Ascending aorta (tissue), 2 donors: ENCODE data around the gene VOPP1. TPM values are rescaled to one million over a fixed set of nuclear protein-coding genes. Genes with fewer than 3 reads are reported as not detected.

Experiments
- DNase-seq, 2 donors: peaks; one replicate each; pipeline ENCODE4 v3.0.0-alpha.2; 2019; ENCODE audit warnings: low spot score in 2 of 2
- H3K27ac ChIP-seq, 2 donors: fragments of 200-600 bp; sonication (generic); one replicate each; pipeline ENCODE4 v1.5.1; 2016 to 2017; ENCODE audit warnings: mild to moderate bottlenecking in 1 of 2
- H3K27me3 ChIP-seq: fragments of 200-600 bp; sonication (generic); one replicate; pipeline ENCODE4 v1.5.1; 2017
- H3K36me3 ChIP-seq, 2 donors: fragments of 200-600 bp; sonication (generic); one replicate each; pipeline ENCODE4 v1.5.1; 2016
- H3K4me1 ChIP-seq, 2 donors: fragments of 200-600 bp; sonication (generic); one replicate each; pipeline ENCODE4 v1.5.1; 2016 to 2017; ENCODE audit warnings: mild to moderate bottlenecking in 1 of 2
- H3K4me3 ChIP-seq, 2 donors: fragments of 200-600 bp; sonication (generic); one replicate each; pipeline ENCODE4 v1.5.1; 2016 to 2017; ENCODE audit warnings: mild to moderate bottlenecking in 1 of 2
- H3K9me3 ChIP-seq, 2 donors: fragments of 200-600 bp; sonication (generic); one replicate each; pipeline ENCODE4 v1.5.1; 2016
- intact Hi-C: fragments of 100-400 bp; cut with DNase I; formaldehyde crosslinking; loops from one replicate; pipeline ENCODE4 v1.15.1; 2023
- total RNA-seq: library from RNA; depleted of rRNA; stranded (reverse); fragments of >200 nt; gene quantifications from one replicate; pipeline ENCODE4 v1.1.0, GENCODE V29; 2016
- TF ChIP-seq, protein P1 (sequence below), 3 experiments: fragments of 200-600 bp in 2 of 3; fragments of 450-650 bp in 1 of 3; sonication (generic) in 2 of 3; IDR thresholded peaks; one replicate each; pipeline ENCODE4 v1.5.1; 2016 to 2019; ENCODE audit warnings: antibody characterized with exemption in 3 of 3, mild to moderate bottlenecking in 1 of 3, moderate library complexity in 1 of 3

The VOPP1 gene
- total RNA-seq, 1 donor from 2014 or later: 78.8 TPM

DNA sequence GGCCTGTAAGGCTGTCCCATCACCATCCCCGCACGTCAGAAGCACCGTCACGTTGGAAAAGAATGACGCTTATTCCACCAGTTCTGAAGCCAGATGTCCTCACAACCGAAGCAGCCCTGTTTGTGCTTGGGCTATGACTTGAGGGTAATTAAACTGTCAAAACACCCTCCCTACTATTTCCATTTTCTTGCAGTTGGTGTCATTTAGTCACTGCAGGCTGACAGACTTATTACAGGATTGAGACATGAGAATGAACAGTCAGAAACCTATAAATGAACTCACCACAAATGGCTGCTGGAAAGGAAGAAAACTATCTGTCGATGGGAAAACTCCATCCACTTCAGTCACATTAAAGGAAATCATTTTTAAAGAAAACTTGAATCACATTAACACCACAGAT, 85.3 kb downstream of the VOPP1 start:
- Histone ChIP-seq H3K4me1 (no peaks in the 10 kb centered on the region), H3K27ac (no peak overlapping the region), H3K4me3 (no peak overlapping the region), H3K9me3 (no peaks in the 10 kb centered on the region), H3K36me3 (peaks cover 17 to 38% of the 10 kb centered on the region in 2 donors), H3K27me3 (no peaks in the 10 kb centered on the region)
- intact Hi-C loops: no loop called here
- DNase-seq: no peak
- TF ChIP-seq, protein P1, sequence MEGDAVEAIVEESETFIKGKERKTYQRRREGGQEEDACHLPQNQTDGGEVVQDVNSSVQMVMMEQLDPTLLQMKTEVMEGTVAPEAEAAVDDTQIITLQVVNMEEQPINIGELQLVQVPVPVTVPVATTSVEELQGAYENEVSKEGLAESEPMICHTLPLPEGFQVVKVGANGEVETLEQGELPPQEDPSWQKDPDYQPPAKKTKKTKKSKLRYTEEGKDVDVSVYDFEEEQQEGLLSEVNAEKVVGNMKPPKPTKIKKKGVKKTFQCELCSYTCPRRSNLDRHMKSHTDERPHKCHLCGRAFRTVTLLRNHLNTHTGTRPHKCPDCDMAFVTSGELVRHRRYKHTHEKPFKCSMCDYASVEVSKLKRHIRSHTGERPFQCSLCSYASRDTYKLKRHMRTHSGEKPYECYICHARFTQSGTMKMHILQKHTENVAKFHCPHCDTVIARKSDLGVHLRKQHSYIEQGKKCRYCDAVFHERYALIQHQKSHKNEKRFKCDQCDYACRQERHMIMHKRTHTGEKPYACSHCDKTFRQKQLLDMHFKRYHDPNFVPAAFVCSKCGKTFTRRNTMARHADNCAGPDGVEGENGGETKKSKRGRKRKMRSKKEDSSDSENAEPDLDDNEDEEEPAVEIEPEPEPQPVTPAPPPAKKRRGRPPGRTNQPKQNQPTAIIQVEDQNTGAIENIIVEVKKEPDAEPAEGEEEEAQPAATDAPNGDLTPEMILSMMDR (IDR thresholded peaks at IDR 0.05): no peak

GRCh38 chr7:55486192-55486590, 86.1 kb downstream of the VOPP1 start:
- Histone ChIP-seq H3K27ac (no peak overlapping the region), H3K36me3 (peaks cover 17 to 31% of the 10 kb centered on the region in 2 donors)

DNA sequence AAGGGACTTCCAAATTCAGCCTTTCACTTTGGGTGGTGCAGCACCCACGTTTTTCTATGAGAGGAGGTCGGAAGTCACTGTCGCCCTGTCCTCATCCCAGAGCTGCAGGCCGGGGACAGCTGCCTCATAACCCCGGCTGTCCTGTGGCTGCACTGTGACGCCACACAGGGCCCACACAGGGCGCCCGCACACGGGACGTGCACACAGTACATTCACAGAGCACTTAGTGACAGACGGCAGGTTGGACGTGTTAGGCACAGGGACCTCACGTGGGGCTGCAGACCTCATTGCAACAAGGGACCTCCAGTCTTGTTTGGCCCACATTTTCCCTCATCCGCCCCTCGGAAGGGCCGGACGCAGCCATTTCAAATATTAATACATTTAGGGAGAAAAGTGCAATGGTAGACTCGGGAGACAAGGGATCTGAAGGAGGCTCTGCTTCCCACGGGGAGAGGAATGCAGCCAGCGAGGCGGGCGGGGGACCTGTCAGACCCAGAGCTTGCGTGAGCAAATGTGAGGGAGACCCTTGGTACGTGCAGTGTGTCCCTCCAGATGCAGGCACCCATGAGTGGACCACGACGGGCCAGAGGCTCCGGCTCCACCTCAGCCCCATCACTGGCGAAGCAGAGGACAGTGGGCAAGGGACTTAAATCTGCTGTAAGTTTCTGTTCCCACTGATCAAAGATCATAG, 86.7 kb downstream of the VOPP1 start:
- H3K4me3 ChIP-seq: no peak overlapping the region
- H3K27me3 ChIP-seq: no peaks in the 10 kb centered on the region
- no peaks in the 10 kb centered on the region for H3K9me3 ChIP-seq
- H3K27ac ChIP-seq: no peak overlapping the region
- DNase-seq: no peak
- no peaks in the 10 kb centered on the region for H3K4me1 ChIP-seq
- intact Hi-C loops: no loop called here
- TF ChIP-seq, protein P1 (IDR thresholded peaks at IDR 0.05): no peak
- H3K36me3 ChIP-seq: peaks cover 17 to 26% of the 10 kb centered on the region in 2 donors

More at GRCh38 chr7:55486192-55486590, 86.1 kb downstream of the VOPP1 start:
- H3K9me3 ChIP-seq: no peaks in the 10 kb centered on the region
- no peaks in the 10 kb centered on the region for H3K4me1 ChIP-seq
- DNase-seq: no peak
- no peak overlapping the region for H3K4me3 ChIP-seq
- TF ChIP-seq, protein P1 (IDR thresholded peaks at IDR 0.05): no peak
- H3K27me3 ChIP-seq: no peaks in the 10 kb centered on the region
- intact Hi-C loops: no loop called here

DNA sequence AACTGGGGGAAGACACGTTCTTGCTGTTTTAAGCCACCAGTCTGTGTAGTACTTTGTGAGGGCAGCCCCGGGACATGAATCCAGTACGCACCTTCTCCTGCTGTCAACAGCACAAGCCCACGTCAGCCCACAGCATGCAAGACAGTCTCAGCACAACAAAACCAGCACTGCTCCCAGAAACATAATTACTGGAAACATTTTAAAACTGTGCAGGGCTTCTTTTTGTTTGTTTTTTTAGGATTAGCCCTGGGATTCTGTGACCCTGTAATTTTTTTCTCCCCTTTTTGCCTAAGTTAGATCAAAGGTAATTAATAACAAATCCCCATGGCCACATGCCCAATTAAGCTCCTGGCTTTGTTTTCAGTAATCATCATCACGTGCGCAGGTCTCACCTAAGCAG, 87.5 kb downstream of the VOPP1 start:
- intact Hi-C loops: no loop called here
- TF ChIP-seq, protein P1 (IDR thresholded peaks at IDR 0.05): no peak
- Histone ChIP-seq H3K4me1 (no peaks in the 10 kb centered on the region), H3K4me3 (no peak overlapping the region), H3K9me3 (no peaks in the 10 kb centered on the region), H3K27ac (no peak overlapping the region), H3K27me3 (no peaks in the 10 kb centered on the region), H3K36me3 (peaks cover 10 to 18% of the 10 kb centered on the region in 2 donors)
- no peak for DNase-seq

DNA sequence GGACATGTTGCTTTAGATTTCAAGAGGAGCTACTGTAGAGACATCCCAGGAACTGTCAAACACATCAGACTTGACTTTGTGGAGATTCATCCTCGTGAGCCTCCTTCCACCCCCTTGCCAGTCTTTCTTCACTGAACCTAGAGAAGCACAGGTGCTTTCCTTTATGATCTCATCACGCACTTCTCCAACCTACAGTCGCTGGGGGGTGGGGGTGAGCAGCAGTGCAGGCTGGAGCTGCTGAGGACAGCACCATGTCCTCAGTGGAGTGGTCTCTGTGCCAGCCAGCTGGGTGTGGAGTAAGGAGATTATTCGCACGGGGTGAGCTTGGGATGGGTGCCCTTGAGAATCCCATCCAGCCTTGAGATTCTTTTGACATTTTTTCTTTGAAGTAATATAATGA, 88.1 kb downstream of the VOPP1 start:
- Histone ChIP-seq H3K4me1 (no peaks in the 10 kb centered on the region), H3K27ac (no peak overlapping the region), H3K4me3 (no peak overlapping the region), H3K9me3 (no peaks in the 10 kb centered on the region), H3K27me3 (no peaks in the 10 kb centered on the region), H3K36me3 (peaks cover 5 to 12% of the 10 kb centered on the region in 2 donors)
- TF ChIP-seq, protein P1 (IDR thresholded peaks at IDR 0.05): no peak
- intact Hi-C loops: no loop called here
- no peak for DNase-seq
